K562 (cell line): ENCODE data around the gene ECE2. TPM values are rescaled to one million over a fixed set of nuclear protein-coding genes. Genes with fewer than 3 reads are reported as not detected.

Experiments
- KDM2B ChIP-seq: fragments of 250-450 bp; sonication (Bioruptor Pico); IDR thresholded peaks from 2 replicates; pipeline ENCODE4 v1.8.0; 2021; ENCODE audit warnings: mild to moderate bottlenecking, moderate library complexity
- NR3C1 ChIP-seq: sonication (generic); formaldehyde crosslinking; IDR thresholded peaks from 2 replicates; pipeline ENCODE4 v1.8.1; 2022; ENCODE audit warnings: missing genetic modification reagents
- POLR2B ChIP-seq: fragments of 450-650 bp; IDR thresholded peaks from 2 replicates; pipeline ENCODE4 v1.6.1; 2018; ENCODE audit warnings: low read depth; ENCODE audit not compliant: partially characterized antibody
- SP1 ChIP-seq: sonication (generic); formaldehyde crosslinking; IDR thresholded peaks from 2 replicates; pipeline ENCODE4 v1.8.1; 2022; ENCODE audit warnings: mild to moderate bottlenecking, missing genetic modification reagents
- TRIM24 ChIP-seq, 2 experiments: fragments of 450-650 bp; IDR thresholded peaks; 2 replicates each; pipeline ENCODE4 v1.6.1; 2016
- YY1 ChIP-seq, 3 experiments: IDR thresholded peaks; 2 replicates each; pipeline ENCODE4 v1.6.1; 2011; ENCODE audit warnings: low read length in 2 of 3, mild to moderate bottlenecking in 2 of 3, moderate library complexity in 2 of 3, borderline replicate concordance in 1 of 3, control low read depth in 1 of 3, low read depth in 1 of 3; ENCODE audit not compliant: insufficient read depth in 3 of 3, insufficient replicate concordance in 2 of 3, control insufficient read depth in 1 of 3, insufficient read length in 1 of 3; ENCODE audit errors: extremely low read depth in 1 of 3
- ZNF217 ChIP-seq: sonication (generic); formaldehyde crosslinking; IDR thresholded peaks from 2 replicates; pipeline ENCODE4 v1.8.0; 2022; ENCODE audit warnings: mild to moderate bottlenecking, missing genetic modification reagents
- ZNF57 ChIP-seq: fragments of 450-650 bp; formaldehyde crosslinking; IDR thresholded peaks from 2 replicates; pipeline ENCODE4 v1.4.0; 2020; ENCODE audit warnings: mild to moderate bottlenecking, moderate library complexity
- polyA plus RNA-seq, 8 experiments: library from polyadenylated mRNA; depleted of rRNA in 4 of 8; stranded (reverse) in 5 of 8; unstranded in 3 of 8; fragments of >200 nt; fragmentation: Nextera tagmentation in 2 of 8; fragmentation: Illumina TruSeq in 1 of 8; extraction: Ambion mirVana in 2 of 8; extraction: Trizol in 1 of 8; gene quantifications; 2 replicates each; pipeline versions ENCODE4 v1.2.1 to v1.2.3, GENCODE V29; 2011 to 2014; ENCODE audit warnings: inconsistent platforms in 1 of 8, missing spikeins in 1 of 8
- total RNA-seq, 7 experiments: library from RNA; depleted of rRNA in 6 of 7; stranded (reverse); fragments of >200 nt in 6 of 7; fragmentation: Illumina TruSeq in 2 of 7; extraction: Trizol in 2 of 7; gene quantifications; 2 replicates each; pipeline versions ENCODE4 v1.2.1 to v1.2.3, GENCODE V29; 2011 to 2021; ENCODE audit warnings: low replicate concordance in 1 of 7
- TF ChIP-seq, protein P1 (sequence below): fragments of 450-650 bp; IDR thresholded peaks from 2 replicates; pipeline ENCODE4 v1.7.1; 2018; ENCODE audit warnings: mild to moderate bottlenecking, low read depth; ENCODE audit not compliant: partially characterized antibody
- TF ChIP-seq, protein P2 (sequence below): fragments of 450-650 bp; IDR thresholded peaks from 2 replicates; pipeline ENCODE4 v1.6.1; 2014; ENCODE audit warnings: low read depth, mild to moderate bottlenecking, moderate library complexity, borderline replicate concordance
- TF ChIP-seq, protein P3 (sequence below): fragments of 250-450 bp; sonication (Bioruptor Pico); IDR thresholded peaks from 2 replicates; pipeline ENCODE4 v1.4.0; 2020; ENCODE audit warnings: mild to moderate bottlenecking, moderate library complexity, borderline replicate concordance
- TF ChIP-seq, protein P4 (sequence below), 2 experiments: fragments of 450-650 bp; IDR thresholded peaks; 2 replicates each; pipeline ENCODE4 v1.6.1; 2016
- TF ChIP-seq, protein P5 (sequence below), 2 experiments: IDR thresholded peaks; 2 replicates each; pipeline ENCODE4 v1.6.1; 2012; ENCODE audit warnings: improper control_type of control experiment in 2 of 2, low read depth in 2 of 2, low read length in 2 of 2, borderline replicate concordance in 1 of 2

ECE2 gene
- total and polyA plus RNA-seq, 9 of the 15 experiments (the other 6 are each of a cell fraction or from before 2014, with no cell fraction given): not detected

DNA sequence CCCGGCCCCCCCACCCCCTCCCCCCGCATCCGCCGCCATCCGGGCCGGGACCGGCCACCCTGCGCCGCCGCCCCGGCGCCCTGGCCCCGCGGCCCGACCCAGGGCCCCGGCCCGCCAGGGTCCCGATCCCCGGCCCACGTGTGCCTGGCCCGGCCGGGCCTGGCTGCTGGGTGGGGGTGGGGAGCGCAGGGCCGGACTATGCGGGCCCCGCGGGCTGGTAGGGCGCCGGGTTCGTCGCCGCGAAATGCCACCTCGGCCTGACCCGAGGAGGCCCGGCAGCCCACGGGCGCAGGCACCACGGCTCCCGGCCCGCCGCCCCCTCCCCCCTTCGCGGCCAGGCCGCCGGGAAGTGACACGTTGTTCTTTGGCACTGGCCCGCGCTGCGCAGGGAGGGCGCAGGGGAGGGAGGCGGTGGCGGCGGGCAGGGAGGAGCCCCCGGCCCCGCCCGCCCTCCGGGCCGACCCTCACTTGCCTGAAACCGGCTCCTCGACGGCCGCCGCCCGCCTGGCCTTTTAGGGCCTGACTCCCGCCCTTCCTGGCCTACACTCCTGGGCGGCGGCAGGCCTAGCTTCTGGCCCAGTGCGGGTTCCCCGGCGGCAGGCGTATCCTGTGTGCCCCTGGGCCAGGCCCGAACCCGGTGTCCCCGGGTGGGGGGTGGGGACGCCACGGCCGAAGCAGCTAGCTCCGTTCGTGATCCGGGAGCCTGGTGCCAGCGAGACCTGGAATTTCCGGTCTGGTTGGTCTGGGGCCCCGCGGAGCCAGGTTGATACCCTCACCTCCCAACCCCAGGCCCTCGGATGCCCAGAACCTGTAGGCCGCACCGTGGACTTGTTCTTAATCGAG, 39.1 kb downstream of the ECE2 start (continued):
- TF ChIP-seq KDM2B: no peak
- no peak for TF ChIP-seq TRIM24 (IDR thresholded peaks at IDR 0.05)
- 0 out of 2 replicates have a peak, but pooled peaks have one; percentile 29 for TF ChIP-seq NR3C1 (CRISPR knock-in tag)
- TF ChIP-seq, protein P1, sequence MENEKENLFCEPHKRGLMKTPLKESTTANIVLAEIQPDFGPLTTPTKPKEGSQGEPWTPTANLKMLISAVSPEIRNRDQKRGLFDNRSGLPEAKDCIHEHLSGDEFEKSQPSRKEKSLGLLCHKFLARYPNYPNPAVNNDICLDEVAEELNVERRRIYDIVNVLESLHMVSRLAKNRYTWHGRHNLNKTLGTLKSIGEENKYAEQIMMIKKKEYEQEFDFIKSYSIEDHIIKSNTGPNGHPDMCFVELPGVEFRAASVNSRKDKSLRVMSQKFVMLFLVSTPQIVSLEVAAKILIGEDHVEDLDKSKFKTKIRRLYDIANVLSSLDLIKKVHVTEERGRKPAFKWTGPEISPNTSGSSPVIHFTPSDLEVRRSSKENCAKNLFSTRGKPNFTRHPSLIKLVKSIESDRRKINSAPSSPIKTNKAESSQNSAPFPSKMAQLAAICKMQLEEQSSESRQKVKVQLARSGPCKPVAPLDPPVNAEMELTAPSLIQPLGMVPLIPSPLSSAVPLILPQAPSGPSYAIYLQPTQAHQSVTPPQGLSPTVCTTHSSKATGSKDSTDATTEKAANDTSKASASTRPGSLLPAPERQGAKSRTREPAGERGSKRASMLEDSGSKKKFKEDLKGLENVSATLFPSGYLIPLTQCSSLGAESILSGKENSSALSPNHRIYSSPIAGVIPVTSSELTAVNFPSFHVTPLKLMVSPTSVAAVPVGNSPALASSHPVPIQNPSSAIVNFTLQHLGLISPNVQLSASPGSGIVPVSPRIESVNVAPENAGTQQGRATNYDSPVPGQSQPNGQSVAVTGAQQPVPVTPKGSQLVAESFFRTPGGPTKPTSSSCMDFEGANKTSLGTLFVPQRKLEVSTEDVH: no peak
- TF ChIP-seq, protein P2, sequence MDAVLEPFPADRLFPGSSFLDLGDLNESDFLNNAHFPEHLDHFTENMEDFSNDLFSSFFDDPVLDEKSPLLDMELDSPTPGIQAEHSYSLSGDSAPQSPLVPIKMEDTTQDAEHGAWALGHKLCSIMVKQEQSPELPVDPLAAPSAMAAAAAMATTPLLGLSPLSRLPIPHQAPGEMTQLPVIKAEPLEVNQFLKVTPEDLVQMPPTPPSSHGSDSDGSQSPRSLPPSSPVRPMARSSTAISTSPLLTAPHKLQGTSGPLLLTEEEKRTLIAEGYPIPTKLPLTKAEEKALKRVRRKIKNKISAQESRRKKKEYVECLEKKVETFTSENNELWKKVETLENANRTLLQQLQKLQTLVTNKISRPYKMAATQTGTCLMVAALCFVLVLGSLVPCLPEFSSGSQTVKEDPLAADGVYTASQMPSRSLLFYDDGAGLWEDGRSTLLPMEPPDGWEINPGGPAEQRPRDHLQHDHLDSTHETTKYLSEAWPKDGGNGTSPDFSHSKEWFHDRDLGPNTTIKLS: peak; percentile 33; the same call in 1 of the 2 replicates
- TF ChIP-seq POLR2B: no peak
- TF ChIP-seq, protein P3, sequence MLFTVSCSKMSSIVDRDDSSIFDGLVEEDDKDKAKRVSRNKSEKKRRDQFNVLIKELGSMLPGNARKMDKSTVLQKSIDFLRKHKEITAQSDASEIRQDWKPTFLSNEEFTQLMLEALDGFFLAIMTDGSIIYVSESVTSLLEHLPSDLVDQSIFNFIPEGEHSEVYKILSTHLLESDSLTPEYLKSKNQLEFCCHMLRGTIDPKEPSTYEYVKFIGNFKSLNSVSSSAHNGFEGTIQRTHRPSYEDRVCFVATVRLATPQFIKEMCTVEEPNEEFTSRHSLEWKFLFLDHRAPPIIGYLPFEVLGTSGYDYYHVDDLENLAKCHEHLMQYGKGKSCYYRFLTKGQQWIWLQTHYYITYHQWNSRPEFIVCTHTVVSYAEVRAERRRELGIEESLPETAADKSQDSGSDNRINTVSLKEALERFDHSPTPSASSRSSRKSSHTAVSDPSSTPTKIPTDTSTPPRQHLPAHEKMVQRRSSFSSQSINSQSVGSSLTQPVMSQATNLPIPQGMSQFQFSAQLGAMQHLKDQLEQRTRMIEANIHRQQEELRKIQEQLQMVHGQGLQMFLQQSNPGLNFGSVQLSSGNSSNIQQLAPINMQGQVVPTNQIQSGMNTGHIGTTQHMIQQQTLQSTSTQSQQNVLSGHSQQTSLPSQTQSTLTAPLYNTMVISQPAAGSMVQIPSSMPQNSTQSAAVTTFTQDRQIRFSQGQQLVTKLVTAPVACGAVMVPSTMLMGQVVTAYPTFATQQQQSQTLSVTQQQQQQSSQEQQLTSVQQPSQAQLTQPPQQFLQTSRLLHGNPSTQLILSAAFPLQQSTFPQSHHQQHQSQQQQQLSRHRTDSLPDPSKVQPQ: no peak
- TF ChIP-seq ZNF57: no peak
- TF ChIP-seq, protein P4, sequence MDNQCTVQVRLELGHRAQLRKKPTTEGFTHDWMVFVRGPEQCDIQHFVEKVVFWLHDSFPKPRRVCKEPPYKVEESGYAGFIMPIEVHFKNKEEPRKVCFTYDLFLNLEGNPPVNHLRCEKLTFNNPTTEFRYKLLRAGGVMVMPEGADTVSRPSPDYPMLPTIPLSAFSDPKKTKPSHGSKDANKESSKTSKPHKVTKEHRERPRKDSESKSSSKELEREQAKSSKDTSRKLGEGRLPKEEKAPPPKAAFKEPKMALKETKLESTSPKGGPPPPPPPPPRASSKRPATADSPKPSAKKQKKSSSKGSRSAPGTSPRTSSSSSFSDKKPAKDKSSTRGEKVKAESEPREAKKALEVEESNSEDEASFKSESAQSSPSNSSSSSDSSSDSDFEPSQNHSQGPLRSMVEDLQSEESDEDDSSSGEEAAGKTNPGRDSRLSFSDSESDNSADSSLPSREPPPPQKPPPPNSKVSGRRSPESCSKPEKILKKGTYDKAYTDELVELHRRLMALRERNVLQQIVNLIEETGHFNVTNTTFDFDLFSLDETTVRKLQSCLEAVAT (IDR thresholded peaks at IDR 0.05): no peak
- no peak for TF ChIP-seq ZNF217 (CRISPR knock-in tag)
- TF ChIP-seq SP1 (CRISPR knock-in tag): no peak
- no peak for TF ChIP-seq YY1 (IDR thresholded peaks at IDR 0.05; ENCODE audit: borderline replicate concordance in 1 of 3, control insufficient read depth in 1 of 3, extremely low read depth in 1 of 3, insufficient read depth in 3 of 3, insufficient read length in 1 of 3, insufficient replicate concordance in 2 of 3, low read depth in 1 of 3, low read length in 2 of 3)
- TF ChIP-seq, protein P5, sequence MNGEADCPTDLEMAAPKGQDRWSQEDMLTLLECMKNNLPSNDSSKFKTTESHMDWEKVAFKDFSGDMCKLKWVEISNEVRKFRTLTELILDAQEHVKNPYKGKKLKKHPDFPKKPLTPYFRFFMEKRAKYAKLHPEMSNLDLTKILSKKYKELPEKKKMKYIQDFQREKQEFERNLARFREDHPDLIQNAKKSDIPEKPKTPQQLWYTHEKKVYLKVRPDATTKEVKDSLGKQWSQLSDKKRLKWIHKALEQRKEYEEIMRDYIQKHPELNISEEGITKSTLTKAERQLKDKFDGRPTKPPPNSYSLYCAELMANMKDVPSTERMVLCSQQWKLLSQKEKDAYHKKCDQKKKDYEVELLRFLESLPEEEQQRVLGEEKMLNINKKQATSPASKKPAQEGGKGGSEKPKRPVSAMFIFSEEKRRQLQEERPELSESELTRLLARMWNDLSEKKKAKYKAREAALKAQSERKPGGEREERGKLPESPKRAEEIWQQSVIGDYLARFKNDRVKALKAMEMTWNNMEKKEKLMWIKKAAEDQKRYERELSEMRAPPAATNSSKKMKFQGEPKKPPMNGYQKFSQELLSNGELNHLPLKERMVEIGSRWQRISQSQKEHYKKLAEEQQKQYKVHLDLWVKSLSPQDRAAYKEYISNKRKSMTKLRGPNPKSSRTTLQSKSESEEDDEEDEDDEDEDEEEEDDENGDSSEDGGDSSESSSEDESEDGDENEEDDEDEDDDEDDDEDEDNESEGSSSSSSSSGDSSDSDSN (IDR thresholded peaks at IDR 0.05; ENCODE audit: borderline replicate concordance in 1 of 2, low read depth in 2 of 2, low read length in 2 of 2): 0 out of 4 replicates have a peak, but pooled peaks of 1 of the 2 experiments have one; percentile 35
